ENCODE results near the gene TTLL12. TPM values are rescaled to one million over a fixed set of nuclear protein-coding genes. Genes with fewer than 3 reads are reported as not detected.
A peak's percentile ranks its signal among the peaks of the same experiment; 100 is the strongest.

Gene TTLL12
- total RNA-seq, 2 experiments from 2014 or later, result 66.5 to 71.5 TPM

GRCh38 chr22:43152003-43152356 is 35.0 kb downstream of the TTLL12 start:
- H3K4me2 ChIP-seq (ENCODE audit: low read length), result peak overlapping the region; percentile 64
- H3K79me2 ChIP-seq (ENCODE audit: insufficient read depth, low read depth, low read length), result no peaks in the 10 kb centered on the region
- H2AFZ ChIP-seq (ENCODE audit: low read length), result peak overlapping the region; percentile 26; the same call in 1 of the 2 replicates
- no peaks in the 10 kb centered on the region for H3K9me2 ChIP-seq (ENCODE audit: insufficient read depth, low read length)
- no peaks in the 10 kb centered on the region for H3K9me3 ChIP-seq (ENCODE audit: low read length)
- H4K20me1 ChIP-seq (ENCODE audit: insufficient read depth, low read length), result no peaks in the 10 kb centered on the region
- intact Hi-C loops (cut with micrococcal nuclease; ENCODE audit: unreplicated experiment), result no loop called here
- H3K4me1 ChIP-seq (ENCODE audit: insufficient read depth, low read length, poor library complexity, severe bottlenecking), result peaks cover 33% of the 10 kb centered on the region
- no peak overlapping the region for H3K27ac ChIP-seq (ENCODE audit: low read depth, low read length, poor library complexity, severe bottlenecking)
- peak overlapping the region; percentile 68 for H3K4me3 ChIP-seq (ENCODE audit: low read depth, low read length, poor library complexity, severe bottlenecking)
- no peaks in the 10 kb centered on the region for H3K36me3 ChIP-seq (ENCODE audit: insufficient read depth, low read length)
- BruUV-seq (replicated peaks), result no TSS peak
- CTCF ChIA-PET (ENCODE audit: unreplicated experiment), result no interaction called here
- DNase-seq (ENCODE audit: low spot score), result peak; percentile 23
- TF ChIP-seq EZH2phosphoT487 (IDR thresholded peaks at IDR 0.05; ENCODE audit: borderline replicate concordance, low read depth, low read length), result no peak
- TF ChIP-seq CTCF (conservative IDR thresholded peaks at IDR 0.05; ENCODE audit: low read length), result no peak
- POLR2A ChIA-PET, result no interaction called here

- peak; percentile 27 for DNase-seq (ENCODE audit: low spot score)
- ChIA-PET POLR2A (interaction anchor here (0.6 kb wide), 1 partner anchor 1960 kb away, joined by 5 read pairs; no protein-coding TSS in a partner anchor), CTCF (ENCODE audit: unreplicated experiment) (no interaction called here)
- Histone ChIP-seq H3K4me3 (ENCODE audit: low read depth, low read length, poor library complexity, severe bottlenecking) (peak within 1 kb of the TSS; percentile 68), H3K4me2 (ENCODE audit: low read length) (peak within 1 kb of the TSS; percentile 64), H4K20me1 (ENCODE audit: insufficient read depth, low read length) (no peaks in the 10 kb centered on the region), H3K4me1 (ENCODE audit: insufficient read depth, low read length, poor library complexity, severe bottlenecking) (peaks cover 38% of the 10 kb centered on the region), H3K9me2 (ENCODE audit: insufficient read depth, low read length) (no peaks in the 10 kb centered on the region), H3K9me3 (ENCODE audit: low read length) (no peaks in the 10 kb centered on the region), H3K79me2 (ENCODE audit: insufficient read depth, low read depth, low read length) (no peaks in the 10 kb centered on the region), H3K27ac (ENCODE audit: low read depth, low read length, poor library complexity, severe bottlenecking) (no peak within 1 kb of the TSS), H3K36me3 (ENCODE audit: insufficient read depth, low read length) (no peaks in the 10 kb centered on the region), H2AFZ (ENCODE audit: low read length) (peak within 1 kb of the TSS; percentile 28; the same call in 1 of the 2 replicates)
- intact Hi-C loops (cut with micrococcal nuclease; ENCODE audit: unreplicated experiment), result no loop called here
- BruUV-seq (replicated peaks), result no TSS peak
- TF ChIP-seq EZH2phosphoT487 (IDR thresholded peaks at IDR 0.05; ENCODE audit: borderline replicate concordance, low read depth, low read length) (no peak), CTCF (conservative IDR thresholded peaks at IDR 0.05; ENCODE audit: low read length) (no peak)
Observed at GRCh38 chr22:43151251-43152002, 35.5 kb downstream of the TTLL12 start, which contains the start of gene TSPO. Gene TSPO, plus strand, starts transcription at chr22:43151559. Its CDS starts 7,680 bp downstream, at chr22:43159239.

GRCh38 chr22:43150731-43151206 is 36.2 kb downstream of the TTLL12 start:
- no peak for DNase-seq (ENCODE audit: low spot score)
- Histone ChIP-seq H3K27ac (ENCODE audit: low read depth, low read length, poor library complexity, severe bottlenecking) (no peak overlapping the region), H3K9me2 (ENCODE audit: insufficient read depth, low read length) (no peaks in the 10 kb centered on the region), H3K79me2 (ENCODE audit: insufficient read depth, low read depth, low read length) (no peaks in the 10 kb centered on the region), H3K4me1 (ENCODE audit: insufficient read depth, low read length, poor library complexity, severe bottlenecking) (peaks cover 40% of the 10 kb centered on the region), H4K20me1 (ENCODE audit: insufficient read depth, low read length) (no peaks in the 10 kb centered on the region), H3K9me3 (ENCODE audit: low read length) (no peaks in the 10 kb centered on the region), H3K36me3 (ENCODE audit: insufficient read depth, low read length) (no peaks in the 10 kb centered on the region), H3K4me3 (ENCODE audit: low read depth, low read length, poor library complexity, severe bottlenecking) (peak overlapping the region; percentile 68), H3K4me2 (ENCODE audit: low read length) (peak overlapping the region; percentile 64), H2AFZ (ENCODE audit: low read length) (peak overlapping the region; percentile 15; the same call in 1 of the 2 replicates)
- BruUV-seq (replicated peaks), result no TSS peak
- no peak for TF ChIP-seq EZH2phosphoT487 (IDR thresholded peaks at IDR 0.05; ENCODE audit: borderline replicate concordance, low read depth, low read length)
- ChIA-PET POLR2A (interaction anchor here (0.6 kb wide), 1 partner anchor 1961 kb away, joined by 5 read pairs; no protein-coding TSS in a partner anchor), CTCF (ENCODE audit: unreplicated experiment) (no interaction called here)
- intact Hi-C loops (cut with micrococcal nuclease; ENCODE audit: unreplicated experiment), result no loop called here

All from OCI-LY7 (cell line).